Right renal pelvis (tissue), 4 donors: ENCODE data around the gene CCDC97. TPM values are rescaled to one million over a fixed set of nuclear protein-coding genes. Genes with fewer than 3 reads are reported as not detected.
A peak's percentile ranks its signal among the peaks of the same experiment; 100 is the strongest.

Experiments used
- DNase-seq, 4 donors: peaks; one replicate each; pipeline ENCODE4 v3.0.0-alpha.2; 2013; ENCODE audit warnings: low read depth in 4 of 4, low spot score in 3 of 4, missing footprints in 1 of 4
- polyA plus RNA-seq, 4 donors: library from polyadenylated mRNA; unstranded; fragments of 120-200 nt; gene quantifications; one replicate each; pipeline ENCODE4 v1.2.1, GENCODE V29; 2013; ENCODE audit not compliant: insufficient read length in 4 of 4

CCDC97 gene
- polyA plus RNA-seq, 4 donors, result 33.1 to 36.2 (median 34.5) TPM

- no peak for DNase-seq
Measured at GRCh38 chr19:41297628-41298347, 12.2 kb upstream of the CCDC97 start.

- DNase-seq, result no peak
Measured at GRCh38 chr19:41298348-41298964, 11.5 kb upstream of the CCDC97 start.

GRCh38 chr19:41299046-41299754 lies 10.8 kb upstream of the CCDC97 start:
- no peak for DNase-seq

- DNase-seq, result no peak
Measured at GRCh38 chr19:41299755-41300089, 10.2 kb upstream of the CCDC97 start.

- no peak for DNase-seq
Measured at GRCh38 chr19:41300555-41300954, 9.4 kb upstream of the CCDC97 start.

- no peak for DNase-seq
Measured at GRCh38 chr19:41302624-41303351, 7.2 kb upstream of the CCDC97 start.

GRCh38 chr19:41303954-41304353 lies 6.0 kb upstream of the CCDC97 start:
- no peak for DNase-seq

GRCh38 chr19:41304706-41305483 lies 5.1 kb upstream of the CCDC97 start:
- DNase-seq, result no peak

GRCh38 chr19:41305927-41306793 lies 3.8 kb upstream of the CCDC97 start:
- no peak for DNase-seq

- no peak for DNase-seq
Measured at GRCh38 chr19:41307090-41307875, 2.7 kb upstream of the CCDC97 start.

GRCh38 chr19:41307954-41308449 lies 2.0 kb upstream of the CCDC97 start:
- no peak for DNase-seq

GRCh38 chr19:41308450-41309179 lies 1.4 kb upstream of the CCDC97 start:
- peak; percentile 83 to 90 (median 86) for DNase-seq

- DNase-seq, result no peak
Measured at GRCh38 chr19:41309180-41310032, 566 bp upstream of the CCDC97 start.

- DNase-seq, result no peak
Measured at GRCh38 chr19:41311072-41311471, 1.1 kb downstream of the CCDC97 start.

- no peak for DNase-seq
Measured at GRCh38 chr19:41311613-41312012, 1.6 kb downstream of the CCDC97 start.

GRCh38 chr19:41316306-41316920 lies 6.4 kb downstream of the CCDC97 start:
- DNase-seq, result no peak
